Right atrium auricular region (tissue), 2 donors: ENCODE measurements around the gene MRPL33. TPM values are rescaled to one million over a fixed set of nuclear protein-coding genes. Genes with fewer than 3 reads are reported as not detected.
"Not testable (repeated sequence)": the region's sequence is repeated elsewhere in the genome, so short reads cannot be mapped to it uniquely, and the experiment has no call there.

ENCODE experiments used
- DNase-seq: peaks from one replicate; pipeline ENCODE4 v3.0.0-alpha.2; 2019; ENCODE audit warnings: low spot score
- H3K27ac ChIP-seq, 2 donors: fragments of 200-600 bp; sonication (generic); 1 replicate in 1 of 2; 2 replicates in 1 of 2; pipeline ENCODE4 v1.5.1; 2016 to 2019
- H3K27me3 ChIP-seq, 2 donors: fragments of 200-600 bp; sonication (generic); one replicate each; pipeline versions ENCODE4 v1.5.1 to v1.6.0; 2017 to 2019
- H3K36me3 ChIP-seq: fragments of 200-600 bp; sonication (generic); one replicate; pipeline ENCODE4 v1.5.1; 2016
- H3K4me1 ChIP-seq, 2 donors: fragments of 200-600 bp; sonication (generic); one replicate each; pipeline versions ENCODE4 v1.5.1 to v1.6.0; 2017 to 2019
- H3K4me3 ChIP-seq, 2 donors: fragments of 200-600 bp; sonication (generic); 1 replicate in 1 of 2; 2 replicates in 1 of 2; pipeline ENCODE4 v1.5.1; 2017 to 2019; ENCODE audit warnings: mild to moderate bottlenecking in 1 of 2, moderate library complexity in 1 of 2
- H3K9me3 ChIP-seq, 2 donors: fragments of 200-600 bp; sonication (generic); one replicate each; pipeline ENCODE4 v1.5.1; 2019
- total RNA-seq, 2 donors: library from RNA; depleted of rRNA; stranded (reverse); fragments of >200 nt; gene quantifications; one replicate each; pipeline ENCODE4 v1.1.0, GENCODE V29; 2016
- TF ChIP-seq, protein P1 (sequence below), 2 donors: fragments of 200-600 bp; sonication (generic); IDR thresholded peaks; one replicate each; pipeline ENCODE4 v1.5.1; 2019; ENCODE audit warnings: antibody characterized with exemption in 2 of 2

Gene MRPL33
- total RNA-seq, 2 donors from 2014 or later: 270 to 370 TPM

DNA sequence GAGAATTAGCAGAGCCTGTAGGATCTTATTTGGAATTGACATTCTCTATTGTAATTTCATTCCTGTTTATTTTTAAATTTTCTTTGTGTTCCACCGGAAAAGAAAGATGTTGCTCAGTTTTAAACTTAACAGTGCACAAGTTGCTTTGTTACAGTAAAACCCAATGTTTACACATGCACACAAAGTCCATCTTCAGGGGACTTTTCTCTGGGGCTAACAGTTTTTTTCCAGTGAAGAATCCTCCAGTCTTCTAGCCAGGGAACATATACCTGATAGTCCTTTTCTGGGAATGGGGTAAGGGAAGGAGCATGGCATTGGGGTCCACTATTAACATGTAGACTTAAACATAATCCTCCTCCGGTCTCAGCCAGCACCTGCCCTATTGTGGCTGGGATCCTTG lies 25.2 kb upstream of the MRPL33 start:
- DNase-seq: no peak
- Histone ChIP-seq H3K4me3 (no peak overlapping the region), H3K4me1 (peaks cover 0 to 4% of the 10 kb centered on the region in 2 donors), H3K36me3 (no peaks in the 10 kb centered on the region), H3K9me3 (peaks cover 0 to 19% of the 10 kb centered on the region in 2 donors), H3K27ac (no peak overlapping the region), H3K27me3 (no peaks in the 10 kb centered on the region)
- TF ChIP-seq, protein P1, sequence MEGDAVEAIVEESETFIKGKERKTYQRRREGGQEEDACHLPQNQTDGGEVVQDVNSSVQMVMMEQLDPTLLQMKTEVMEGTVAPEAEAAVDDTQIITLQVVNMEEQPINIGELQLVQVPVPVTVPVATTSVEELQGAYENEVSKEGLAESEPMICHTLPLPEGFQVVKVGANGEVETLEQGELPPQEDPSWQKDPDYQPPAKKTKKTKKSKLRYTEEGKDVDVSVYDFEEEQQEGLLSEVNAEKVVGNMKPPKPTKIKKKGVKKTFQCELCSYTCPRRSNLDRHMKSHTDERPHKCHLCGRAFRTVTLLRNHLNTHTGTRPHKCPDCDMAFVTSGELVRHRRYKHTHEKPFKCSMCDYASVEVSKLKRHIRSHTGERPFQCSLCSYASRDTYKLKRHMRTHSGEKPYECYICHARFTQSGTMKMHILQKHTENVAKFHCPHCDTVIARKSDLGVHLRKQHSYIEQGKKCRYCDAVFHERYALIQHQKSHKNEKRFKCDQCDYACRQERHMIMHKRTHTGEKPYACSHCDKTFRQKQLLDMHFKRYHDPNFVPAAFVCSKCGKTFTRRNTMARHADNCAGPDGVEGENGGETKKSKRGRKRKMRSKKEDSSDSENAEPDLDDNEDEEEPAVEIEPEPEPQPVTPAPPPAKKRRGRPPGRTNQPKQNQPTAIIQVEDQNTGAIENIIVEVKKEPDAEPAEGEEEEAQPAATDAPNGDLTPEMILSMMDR (IDR thresholded peaks at IDR 0.05): no peak

DNA sequence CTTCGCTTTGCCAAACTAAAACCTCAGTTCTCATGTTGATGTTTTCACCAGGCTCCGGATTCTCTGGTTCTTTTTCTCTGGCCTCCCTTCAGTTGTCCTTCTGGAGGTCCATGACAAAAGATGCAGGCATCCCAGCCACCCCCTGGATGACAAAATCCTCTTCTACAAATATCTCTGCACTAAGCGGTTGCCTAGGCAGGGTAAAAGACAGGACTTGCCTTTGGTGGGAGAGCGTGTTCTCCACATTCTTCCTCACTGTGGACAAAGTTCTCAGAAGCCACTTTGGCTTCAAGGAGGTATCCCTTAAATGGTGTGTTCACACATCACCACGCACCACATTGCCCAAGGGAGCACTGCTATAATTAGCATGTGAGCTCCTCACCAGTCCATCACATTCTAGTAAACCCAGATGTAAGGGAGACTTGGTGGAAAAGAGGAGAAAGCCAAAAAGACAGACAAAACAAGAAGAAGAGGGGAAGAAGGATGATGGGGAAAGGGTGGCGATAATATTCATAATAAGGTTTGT lies 23.6 kb upstream of the MRPL33 start:
- Histone ChIP-seq H3K4me3 (no peak overlapping the region), H3K9me3 (peaks cover 0 to 19% of the 10 kb centered on the region in 2 donors), H3K27ac (peak overlapping the region; percentile 35 to 77), H3K27me3 (no peaks in the 10 kb centered on the region), H3K36me3 (no peaks in the 10 kb centered on the region), H3K4me1 (peaks cover 0 to 4% of the 10 kb centered on the region in 2 donors)
- DNase-seq: peak; percentile 58
- TF ChIP-seq, protein P1 (IDR thresholded peaks at IDR 0.05): no peak

DNA sequence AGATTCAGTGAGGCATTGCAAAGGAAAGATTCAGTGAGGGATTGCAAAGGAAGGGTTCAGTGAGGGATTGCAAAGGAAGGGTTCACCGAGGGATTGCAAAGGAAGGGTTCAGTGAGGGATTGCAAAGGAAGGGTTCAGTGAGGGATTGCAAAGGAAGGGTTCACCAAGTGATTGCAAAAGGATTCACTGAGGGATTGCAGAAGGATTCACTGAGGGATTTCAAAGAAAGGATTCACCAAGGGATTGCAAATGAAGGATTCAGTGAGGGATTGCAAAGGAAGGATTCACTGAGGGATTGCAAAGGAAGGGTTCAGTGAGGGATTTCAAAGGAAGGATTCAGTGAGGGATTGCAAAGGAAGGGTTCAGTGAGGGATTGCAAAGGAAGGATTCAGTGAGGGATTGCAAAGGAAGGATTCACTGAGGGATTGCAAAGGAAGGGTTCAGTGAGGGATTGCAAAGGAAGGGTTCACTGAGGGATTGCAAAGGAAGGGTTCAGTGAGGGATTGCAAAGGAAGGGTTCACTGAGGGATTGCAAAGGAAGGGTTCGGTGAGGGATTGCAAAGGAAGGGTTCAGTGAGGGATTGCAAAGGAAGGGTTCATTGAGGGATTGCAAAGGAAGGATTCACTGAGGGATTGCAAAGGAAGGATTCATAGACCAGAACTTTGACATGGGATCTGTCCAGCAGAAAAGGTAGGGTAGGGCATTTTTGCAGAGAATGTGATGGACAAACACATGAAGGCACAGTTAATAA lies 22.5 kb upstream of the MRPL33 start:
- not testable (repeated sequence) for H3K36me3 ChIP-seq, H3K27me3 ChIP-seq, H3K4me3 ChIP-seq, H3K4me1 ChIP-seq
- peak; percentile 9 for DNase-seq
- peak overlapping the region in 1 of 2 donors; percentile 77 for H3K27ac ChIP-seq
- H3K9me3 ChIP-seq: peaks cover 0 to 19% of the 10 kb centered on the region in 2 donors

- Histone ChIP-seq H3K27me3 (no peaks in the 10 kb centered on the region), H3K4me1 (peaks cover 0 to 4% of the 10 kb centered on the region in 2 donors), H3K4me3 (no peak overlapping the region), H3K9me3 (peaks cover 0 to 14% of the 10 kb centered on the region in 2 donors), H3K27ac (no peak overlapping the region), H3K36me3 (no peaks in the 10 kb centered on the region)
- DNase-seq: peak; percentile 55
- TF ChIP-seq, protein P1 (IDR thresholded peaks at IDR 0.05): no peak
Measured at GRCh38 chr2:27751377-27751776, 20.1 kb upstream of the MRPL33 start.

DNA sequence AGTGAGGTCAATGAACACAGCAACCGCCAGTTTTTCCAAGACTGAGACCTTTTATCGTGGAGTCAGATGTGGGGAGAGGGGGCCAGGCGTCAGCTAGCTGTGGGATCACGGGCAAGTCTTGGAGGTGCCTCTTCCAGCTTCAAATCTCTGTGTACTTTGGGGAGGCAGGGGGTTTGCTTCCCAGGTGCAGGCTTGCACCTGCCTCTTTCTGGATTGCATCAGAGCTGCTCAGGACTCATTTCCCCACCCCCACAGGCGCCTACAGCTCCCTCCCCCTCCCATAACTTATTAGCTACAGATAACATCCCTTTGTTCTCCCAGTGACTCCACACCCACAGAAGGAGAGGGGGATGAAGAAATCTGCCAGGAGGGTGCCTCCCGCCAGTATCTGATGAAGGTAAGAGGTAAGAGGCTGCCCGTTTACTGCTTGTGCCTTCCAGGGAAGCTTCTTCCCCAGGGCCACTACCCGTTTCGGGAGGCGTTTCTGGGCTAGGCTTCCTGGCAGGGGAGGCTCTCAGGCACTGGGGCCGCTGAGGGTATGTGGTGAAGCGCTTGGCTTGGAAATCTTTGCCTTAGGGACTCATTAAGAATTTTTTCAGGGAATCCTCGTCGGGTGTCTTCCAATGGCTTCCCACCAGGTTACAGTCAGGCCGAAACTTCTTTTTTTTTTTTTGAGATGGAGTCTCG lies 18.8 kb upstream of the MRPL33 start:
- Histone ChIP-seq H3K36me3 (no peaks in the 10 kb centered on the region), H3K27ac (no peak overlapping the region), H3K27me3 (no peaks in the 10 kb centered on the region), H3K9me3 (peaks cover 0 to 14% of the 10 kb centered on the region in 2 donors), H3K4me1 (peaks cover 0 to 4% of the 10 kb centered on the region in 2 donors), H3K4me3 (no peak overlapping the region)
- TF ChIP-seq, protein P1 (IDR thresholded peaks at IDR 0.05): no peak
- DNase-seq: peak; percentile 52

- no peak overlapping the region for H3K4me3 ChIP-seq
- H3K4me1 ChIP-seq: no peaks in the 10 kb centered on the region
Measured at GRCh38 chr2:27754138-27754588, 17.4 kb upstream of the MRPL33 start.

More at GRCh38 chr2:27754138-27754588, 17.4 kb upstream of the MRPL33 start:
- Histone ChIP-seq H3K36me3 (no peaks in the 10 kb centered on the region), H3K9me3 (peaks cover 0 to 6% of the 10 kb centered on the region in 2 donors), H3K27ac (no peak overlapping the region), H3K27me3 (no peaks in the 10 kb centered on the region)
- DNase-seq: peak; percentile 82
- TF ChIP-seq, protein P1 (IDR thresholded peaks at IDR 0.05): peak; percentile 67 to 83
